Fibroblast of lung (primary cell): ENCODE data around the gene IL10RA. TPM values are rescaled to one million over a fixed set of nuclear protein-coding genes. Genes with fewer than 3 reads are reported as not detected.

Experiments
- DNase-seq, 2 donors: peaks; one replicate each; pipeline versions ENCODE4 v3.0.0 to v3.0.0-alpha.2; 2010; ENCODE audit warnings: low read depth in 2 of 2
- H2AFZ ChIP-seq: 2 replicates; pipeline ENCODE4 v1.5.1; 2012; ENCODE audit warnings: low read length, control low read depth, inconsistent platforms
- H3K27ac ChIP-seq: 2 replicates; pipeline ENCODE4 v1.5.1; 2011; ENCODE audit warnings: low read length, control low read depth; ENCODE audit not compliant: insufficient read depth
- H3K27me3 ChIP-seq: 2 replicates; pipeline ENCODE4 v1.5.1; 2011; ENCODE audit warnings: mild to moderate bottlenecking, low read length; ENCODE audit not compliant: control insufficient read depth, insufficient read depth
- H3K36me3 ChIP-seq: 2 replicates; pipeline ENCODE4 v1.5.1; 2011; ENCODE audit warnings: low read length; ENCODE audit not compliant: control insufficient read depth, insufficient read depth
- H3K4me1 ChIP-seq: 2 replicates; pipeline ENCODE4 v1.5.1; 2011; ENCODE audit warnings: low read length; ENCODE audit not compliant: control insufficient read depth, insufficient read depth; ENCODE audit errors: extremely low read depth
- H3K4me2 ChIP-seq: 2 replicates; pipeline ENCODE4 v1.5.1; 2011; ENCODE audit warnings: low read length, control low read depth; ENCODE audit not compliant: insufficient read depth; ENCODE audit errors: extremely low read depth
- H3K4me3 ChIP-seq, 4 experiments: fragments of 200-600 bp in 1 of 4; sonication (generic) in 1 of 4; replicated peaks in 1 of 4; 2 replicates each; pipeline ENCODE4 v1.5.1; 2011 to 2016; ENCODE audit warnings: low read length in 4 of 4, low read depth in 3 of 4, mild to moderate bottlenecking in 3 of 4, control low read depth in 2 of 4, inconsistent platforms in 1 of 4, mixed read lengths in 1 of 4; ENCODE audit not compliant: insufficient read depth in 1 of 4; ENCODE audit errors: control extremely low read depth in 1 of 4
- H3K79me2 ChIP-seq: 2 replicates; pipeline ENCODE4 v1.5.1; 2012; ENCODE audit warnings: mild to moderate bottlenecking, low read length, inconsistent platforms; ENCODE audit not compliant: control insufficient read depth, insufficient read depth
- H3K9ac ChIP-seq: 2 replicates; pipeline ENCODE4 v1.5.1; 2011; ENCODE audit warnings: mild to moderate bottlenecking, low read length, control low read depth; ENCODE audit not compliant: insufficient read depth
- H3K9me3 ChIP-seq: 2 replicates; pipeline ENCODE4 v1.5.1; 2012; ENCODE audit warnings: low read depth, low read length; ENCODE audit not compliant: control insufficient read depth, insufficient read depth
- H4K20me1 ChIP-seq: 2 replicates; pipeline ENCODE4 v1.5.1; 2011; ENCODE audit warnings: low read length; ENCODE audit not compliant: control insufficient read depth, insufficient read depth; ENCODE audit errors: extremely low read depth
- CTCF ChIP-seq, 2 donors: IDR thresholded peaks in 1 of 2; conservative IDR thresholded peaks in 1 of 2; 1 replicate in 1 of 2; 2 replicates in 1 of 2; pipeline ENCODE4 v1.5.1; 2011 to 2012; ENCODE audit warnings: low read length in 2 of 2, control low read depth in 1 of 2, inconsistent platforms in 1 of 2, low read depth in 1 of 2, mild to moderate bottlenecking in 1 of 2
- EZH2 ChIP-seq: IDR thresholded peaks from 2 replicates; pipeline ENCODE4 v1.5.1; 2012; ENCODE audit warnings: low read length, control low read depth, mild to moderate bottlenecking; ENCODE audit errors: missing control alignments
- polyA plus RNA-seq, 2 donors: library from polyadenylated mRNA; depleted of rRNA in 1 of 2; stranded (reverse) in 1 of 2; unstranded in 1 of 2; fragments of >200 nt; gene quantifications; 2 replicates each; pipeline ENCODE4 v1.2.1, GENCODE V29; 2011 to 2012; ENCODE audit warnings: missing spikeins in 1 of 2
- total RNA-seq: library from RNA; depleted of rRNA; stranded (reverse); fragments of >200 nt; gene quantifications from 2 replicates; pipeline ENCODE4 v1.2.1, GENCODE V29; 2014

IL10RA gene
- total and polyA plus RNA-seq, 2 donors (not counting 1 experiment from before 2014, with no cell fraction given), result 0.17 TPM; not detected in 1

GRCh38 chr11:117996058-117996457 is 9.9 kb downstream of the IL10RA start:
- Histone ChIP-seq H2AFZ (no peak overlapping the region), H4K20me1 (no peaks in the 10 kb centered on the region), H3K27me3 (no peaks in the 10 kb centered on the region), H3K36me3 (no peaks in the 10 kb centered on the region), H3K4me3 (no peak overlapping the region), H3K4me2 (no peak overlapping the region), H3K79me2 (no peaks in the 10 kb centered on the region), H3K9me3 (no peaks in the 10 kb centered on the region), H3K4me1 (no peaks in the 10 kb centered on the region), H3K9ac (no peak overlapping the region), H3K27ac (no peak overlapping the region)
- no peak for TF ChIP-seq CTCF (conservative IDR thresholded peaks at IDR 0.05 in 1 of 2, IDR thresholded peaks at IDR 0.05 in 1 of 2; ENCODE audit: low read depth in 1 of 2, low read length in 2 of 2)
- TF ChIP-seq EZH2, result no peak
- DNase-seq, result no peak

GRCh38 chr11:117997406-117997805 is 11.2 kb downstream of the IL10RA start:
- Histone ChIP-seq H3K4me1 (no peaks in the 10 kb centered on the region), H3K79me2 (no peaks in the 10 kb centered on the region), H3K4me3 (no peak overlapping the region), H3K9me3 (no peaks in the 10 kb centered on the region), H3K9ac (no peak overlapping the region), H3K27me3 (no peaks in the 10 kb centered on the region), H2AFZ (no peak overlapping the region), H3K4me2 (no peak overlapping the region), H3K36me3 (no peaks in the 10 kb centered on the region), H4K20me1 (no peaks in the 10 kb centered on the region), H3K27ac (no peak overlapping the region)
- TF ChIP-seq EZH2 (no peak), CTCF (conservative IDR thresholded peaks at IDR 0.05 in 1 of 2, IDR thresholded peaks at IDR 0.05 in 1 of 2; ENCODE audit: low read depth in 1 of 2, low read length in 2 of 2) (no peak)
- DNase-seq, result no peak

- no peak for TF ChIP-seq CTCF (conservative IDR thresholded peaks at IDR 0.05 in 1 of 2, IDR thresholded peaks at IDR 0.05 in 1 of 2; ENCODE audit: low read depth in 1 of 2, low read length in 2 of 2)
- TF ChIP-seq EZH2, result no peak
- Histone ChIP-seq H3K36me3 (no peaks in the 10 kb centered on the region), H3K27ac (no peak overlapping the region), H3K4me3 (no peak overlapping the region), H3K4me2 (no peak overlapping the region), H2AFZ (no peak overlapping the region), H3K9ac (no peak overlapping the region), H3K9me3 (no peaks in the 10 kb centered on the region), H3K79me2 (no peaks in the 10 kb centered on the region), H3K27me3 (no peaks in the 10 kb centered on the region), H3K4me1 (no peaks in the 10 kb centered on the region), H4K20me1 (no peaks in the 10 kb centered on the region)
- DNase-seq, result no peak
Measured at GRCh38 chr11:117997823-117998579, 11.8 kb downstream of the IL10RA start.
